HG02678 (cell line): ENCODE results near the gene TRO.

Experiments
- ATAC-seq: cut with Tn5 transposase; IDR thresholded peaks from one replicate; pipeline ENCODE4 v1.9.1; 2021; ENCODE audit warnings: mild to moderate bottlenecking, moderate library complexity; ENCODE audit not compliant: unreplicated experiment

TRO gene, protein sequence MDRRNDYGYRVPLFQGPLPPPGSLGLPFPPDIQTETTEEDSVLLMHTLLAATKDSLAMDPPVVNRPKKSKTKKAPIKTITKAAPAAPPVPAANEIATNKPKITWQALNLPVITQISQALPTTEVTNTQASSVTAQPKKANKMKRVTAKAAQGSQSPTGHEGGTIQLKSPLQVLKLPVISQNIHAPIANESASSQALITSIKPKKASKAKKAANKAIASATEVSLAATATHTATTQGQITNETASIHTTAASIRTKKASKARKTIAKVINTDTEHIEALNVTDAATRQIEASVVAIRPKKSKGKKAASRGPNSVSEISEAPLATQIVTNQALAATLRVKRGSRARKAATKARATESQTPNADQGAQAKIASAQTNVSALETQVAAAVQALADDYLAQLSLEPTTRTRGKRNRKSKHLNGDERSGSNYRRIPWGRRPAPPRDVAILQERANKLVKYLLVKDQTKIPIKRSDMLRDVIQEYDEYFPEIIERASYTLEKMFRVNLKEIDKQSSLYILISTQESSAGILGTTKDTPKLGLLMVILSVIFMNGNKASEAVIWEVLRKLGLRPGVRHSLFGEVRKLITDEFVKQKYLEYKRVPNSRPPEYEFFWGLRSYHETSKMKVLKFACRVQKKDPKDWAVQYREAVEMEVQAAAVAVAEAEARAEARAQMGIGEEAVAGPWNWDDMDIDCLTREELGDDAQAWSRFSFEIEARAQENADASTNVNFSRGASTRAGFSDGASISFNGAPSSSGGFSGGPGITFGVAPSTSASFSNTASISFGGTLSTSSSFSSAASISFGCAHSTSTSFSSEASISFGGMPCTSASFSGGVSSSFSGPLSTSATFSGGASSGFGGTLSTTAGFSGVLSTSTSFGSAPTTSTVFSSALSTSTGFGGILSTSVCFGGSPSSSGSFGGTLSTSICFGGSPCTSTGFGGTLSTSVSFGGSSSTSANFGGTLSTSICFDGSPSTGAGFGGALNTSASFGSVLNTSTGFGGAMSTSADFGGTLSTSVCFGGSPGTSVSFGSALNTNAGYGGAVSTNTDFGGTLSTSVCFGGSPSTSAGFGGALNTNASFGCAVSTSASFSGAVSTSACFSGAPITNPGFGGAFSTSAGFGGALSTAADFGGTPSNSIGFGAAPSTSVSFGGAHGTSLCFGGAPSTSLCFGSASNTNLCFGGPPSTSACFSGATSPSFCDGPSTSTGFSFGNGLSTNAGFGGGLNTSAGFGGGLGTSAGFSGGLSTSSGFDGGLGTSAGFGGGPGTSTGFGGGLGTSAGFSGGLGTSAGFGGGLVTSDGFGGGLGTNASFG (N-terminal part only)

DNA sequence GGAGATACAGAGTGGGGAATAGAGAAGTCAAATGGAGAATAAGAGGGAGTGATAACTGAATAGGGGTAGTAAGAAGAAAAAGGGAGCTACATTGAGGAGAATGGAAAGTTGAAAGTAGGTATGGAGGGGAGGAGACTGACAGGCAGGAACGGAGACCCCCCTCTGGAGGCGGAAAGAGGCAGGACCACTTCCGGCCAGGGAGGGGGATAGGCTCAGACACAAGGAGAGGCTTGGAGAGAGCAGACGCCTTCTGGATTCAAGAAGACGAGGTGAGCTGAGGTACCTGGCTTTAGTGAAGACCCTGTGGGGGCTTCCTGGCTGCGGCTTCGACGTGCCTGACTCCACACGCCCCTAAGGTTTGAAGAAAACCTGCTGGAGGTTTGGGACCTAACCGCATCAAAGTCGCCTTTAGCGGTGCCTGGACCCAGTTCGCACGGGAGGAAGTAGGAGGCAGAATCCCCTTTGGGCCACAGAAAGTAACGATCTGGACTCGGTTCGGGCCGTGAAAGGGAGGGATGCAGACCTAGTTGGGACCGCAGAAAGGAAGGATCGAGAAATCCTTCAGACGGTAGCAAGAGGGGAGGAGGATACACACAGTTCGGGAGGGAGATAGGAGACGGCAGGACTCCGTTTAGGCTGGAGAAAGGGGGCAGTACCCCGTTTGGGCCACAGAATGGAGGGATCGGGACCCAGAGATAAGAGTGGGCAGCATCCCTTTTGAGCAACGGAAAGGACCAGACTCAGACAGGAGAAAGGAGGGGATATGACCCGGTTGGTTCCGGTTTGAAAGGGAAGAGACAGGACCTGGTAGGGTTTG lies at the start of gene TRO:
Gene TRO (plus strand): TSS at position 215 of the 817 bp plus-strand sequence. CDS start 1,423 bp downstream, outside the sequence.
- no peak for ATAC-seq

DNA sequence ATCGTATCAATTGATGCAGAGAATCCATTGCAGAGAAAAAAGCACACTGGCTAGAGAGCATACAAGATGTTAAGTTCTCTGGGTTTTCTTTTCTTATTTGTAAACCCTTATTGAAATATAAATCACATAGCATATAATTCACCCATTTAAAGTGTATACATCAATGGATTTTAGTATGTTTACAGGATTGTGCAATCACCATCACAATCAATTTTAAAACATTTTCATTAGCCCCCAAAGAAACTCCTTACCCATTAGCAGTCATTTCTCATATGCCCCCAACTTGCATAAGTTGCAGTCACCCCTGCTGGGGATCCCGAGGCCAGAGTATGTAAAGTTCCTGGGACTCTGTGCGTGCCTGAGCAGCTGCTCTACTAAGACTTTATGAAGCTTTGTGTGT lies 34.9 kb upstream of the TRO start:
- ATAC-seq = no peak

DNA sequence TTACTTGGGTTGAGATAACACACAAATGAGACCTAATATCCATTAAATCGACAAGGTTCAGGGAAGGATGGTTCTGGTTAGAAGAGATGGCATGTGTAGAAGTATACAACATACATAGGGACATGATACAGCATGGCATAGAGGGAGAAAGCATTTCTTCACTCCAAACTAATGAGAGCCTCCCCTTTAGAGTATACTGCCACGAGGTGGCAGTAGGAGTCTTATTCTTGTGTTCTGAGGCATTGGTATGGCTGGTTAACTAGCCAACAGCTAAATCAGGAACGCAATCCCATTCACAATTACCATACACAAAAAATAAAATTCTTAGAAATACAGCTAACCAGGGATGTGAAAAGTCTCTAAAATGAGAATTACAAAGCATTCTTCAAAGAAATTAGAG lies 29.1 kb upstream of the TRO start:
- no peak for ATAC-seq

DNA sequence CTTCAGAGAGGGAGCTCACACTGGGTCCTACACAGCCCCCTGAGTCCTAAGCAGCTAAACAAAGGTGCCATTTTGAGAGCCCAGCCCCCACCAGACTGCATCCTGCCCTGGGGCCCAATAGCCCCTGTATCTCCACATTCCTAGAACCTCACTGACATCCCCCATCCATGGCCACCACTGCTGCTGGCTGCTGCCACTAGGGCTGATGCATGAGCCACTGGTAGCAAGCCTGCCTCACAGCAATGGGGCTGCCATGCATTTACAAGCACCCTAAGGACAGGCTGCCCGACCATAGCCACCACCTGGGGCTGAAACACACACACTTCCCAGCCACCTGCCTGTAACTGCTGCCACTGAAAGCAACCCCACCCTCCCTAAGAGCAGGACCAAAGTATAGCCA lies 26.5 kb upstream of the TRO start:
- ATAC-seq = no peak

DNA sequence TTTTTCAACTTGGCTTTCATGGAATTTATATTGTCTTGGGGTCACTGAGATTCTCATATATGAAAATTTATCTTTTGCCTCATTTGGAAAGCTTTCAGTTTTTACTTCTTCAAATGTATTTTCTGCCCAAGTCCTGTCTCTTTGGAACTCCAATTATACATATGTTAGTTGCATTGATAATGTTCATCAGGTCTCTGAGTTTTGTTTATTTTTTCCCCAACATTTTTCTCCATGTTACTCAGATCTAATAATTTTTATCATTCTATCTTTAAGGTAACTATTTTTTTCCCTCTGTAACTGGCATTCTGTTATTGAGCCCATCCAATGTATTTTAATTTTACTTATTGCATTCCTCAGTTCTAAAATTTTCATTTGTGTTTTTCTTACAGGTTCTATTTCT lies 10.7 kb upstream of the TRO start:
- ATAC-seq = no peak

DNA sequence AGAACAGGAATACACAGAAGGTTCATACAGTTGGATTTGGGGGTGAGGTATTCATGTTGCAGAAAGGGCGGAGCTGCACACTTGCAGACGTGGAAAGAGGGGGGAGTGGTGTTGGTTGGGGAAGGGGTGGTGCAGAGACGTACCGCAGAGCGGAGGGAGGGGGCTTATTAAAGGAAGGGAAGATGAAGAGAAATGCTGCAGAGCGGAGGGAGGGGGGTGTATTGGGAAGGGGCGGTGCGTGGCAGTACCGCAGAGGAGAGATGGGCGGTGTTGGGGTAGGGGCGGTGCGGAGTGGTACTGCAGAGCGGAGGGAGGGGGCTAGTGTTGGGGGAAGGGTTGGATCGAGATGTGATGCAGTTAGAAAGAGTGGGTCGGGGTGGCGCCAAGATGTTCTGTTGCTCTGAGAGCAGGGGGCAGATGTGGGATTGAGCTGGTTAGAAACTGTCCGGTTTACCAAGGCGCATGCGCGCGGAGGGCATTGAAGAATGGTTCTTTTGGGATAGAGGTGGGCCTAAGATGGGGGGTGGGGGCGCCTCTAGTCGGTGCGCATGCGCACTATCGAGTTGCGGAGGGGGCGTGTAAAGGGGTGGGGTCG lies 900 bp downstream of the TRO start:
- ATAC-seq = no peak

DNA sequence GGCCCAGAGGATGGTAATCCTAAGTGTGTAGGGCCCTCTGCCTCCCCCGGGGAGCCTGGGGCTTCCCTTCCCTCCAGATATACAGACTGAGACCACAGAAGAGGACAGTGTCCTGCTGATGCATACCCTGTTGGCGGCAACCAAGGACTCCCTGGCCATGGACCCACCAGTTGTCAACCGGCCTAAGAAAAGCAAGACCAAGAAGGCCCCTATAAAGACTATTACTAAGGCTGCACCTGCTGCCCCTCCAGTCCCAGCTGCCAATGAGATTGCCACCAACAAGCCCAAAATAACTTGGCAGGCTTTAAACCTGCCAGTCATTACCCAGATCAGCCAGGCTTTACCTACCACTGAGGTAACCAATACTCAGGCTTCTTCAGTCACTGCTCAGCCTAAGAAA lies 1.9 kb downstream of the TRO start:
- ATAC-seq = no peak

DNA sequence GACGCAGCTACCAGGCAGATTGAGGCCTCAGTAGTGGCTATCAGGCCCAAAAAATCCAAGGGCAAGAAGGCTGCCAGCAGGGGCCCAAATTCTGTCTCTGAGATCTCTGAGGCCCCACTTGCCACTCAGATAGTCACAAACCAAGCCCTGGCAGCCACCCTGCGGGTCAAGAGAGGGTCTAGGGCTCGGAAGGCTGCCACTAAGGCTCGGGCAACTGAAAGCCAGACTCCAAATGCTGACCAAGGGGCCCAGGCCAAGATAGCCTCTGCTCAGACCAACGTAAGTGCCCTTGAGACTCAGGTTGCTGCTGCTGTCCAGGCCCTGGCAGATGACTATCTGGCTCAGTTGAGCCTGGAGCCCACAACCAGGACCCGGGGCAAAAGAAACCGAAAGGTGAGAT lies 2.8 kb downstream of the TRO start:
- no peak for ATAC-seq

DNA sequence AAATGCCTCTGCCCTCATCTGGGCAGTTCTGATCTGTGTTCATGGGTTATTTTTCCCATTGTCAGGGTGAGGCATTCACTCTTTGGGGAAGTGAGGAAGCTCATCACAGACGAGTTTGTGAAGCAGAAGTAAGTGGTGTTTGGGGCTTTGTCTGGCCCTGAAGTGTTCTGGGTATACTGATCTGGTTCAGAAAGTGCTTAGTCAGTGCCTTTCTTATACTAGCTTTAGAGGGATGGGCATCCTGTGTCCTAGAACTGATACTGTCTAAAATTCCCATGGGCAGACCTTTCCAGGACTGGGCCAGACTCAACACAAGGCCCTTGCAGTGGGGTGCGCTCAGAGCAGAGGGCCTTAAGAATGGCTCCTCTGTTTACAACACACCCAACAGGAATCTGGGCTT lies 6.4 kb downstream of the TRO start:
- no peak for ATAC-seq

DNA sequence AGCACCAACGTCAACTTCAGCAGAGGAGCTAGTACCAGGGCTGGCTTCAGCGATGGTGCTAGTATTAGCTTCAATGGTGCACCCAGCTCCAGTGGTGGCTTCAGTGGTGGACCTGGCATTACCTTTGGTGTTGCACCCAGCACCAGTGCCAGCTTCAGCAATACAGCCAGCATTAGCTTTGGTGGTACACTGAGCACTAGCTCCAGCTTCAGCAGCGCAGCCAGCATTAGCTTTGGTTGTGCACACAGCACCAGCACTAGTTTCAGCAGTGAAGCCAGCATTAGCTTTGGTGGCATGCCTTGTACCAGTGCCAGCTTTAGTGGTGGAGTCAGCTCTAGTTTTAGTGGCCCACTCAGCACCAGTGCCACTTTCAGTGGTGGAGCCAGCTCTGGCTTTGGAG lies 8.3 kb downstream of the TRO start:
- ATAC-seq = no peak

DNA sequence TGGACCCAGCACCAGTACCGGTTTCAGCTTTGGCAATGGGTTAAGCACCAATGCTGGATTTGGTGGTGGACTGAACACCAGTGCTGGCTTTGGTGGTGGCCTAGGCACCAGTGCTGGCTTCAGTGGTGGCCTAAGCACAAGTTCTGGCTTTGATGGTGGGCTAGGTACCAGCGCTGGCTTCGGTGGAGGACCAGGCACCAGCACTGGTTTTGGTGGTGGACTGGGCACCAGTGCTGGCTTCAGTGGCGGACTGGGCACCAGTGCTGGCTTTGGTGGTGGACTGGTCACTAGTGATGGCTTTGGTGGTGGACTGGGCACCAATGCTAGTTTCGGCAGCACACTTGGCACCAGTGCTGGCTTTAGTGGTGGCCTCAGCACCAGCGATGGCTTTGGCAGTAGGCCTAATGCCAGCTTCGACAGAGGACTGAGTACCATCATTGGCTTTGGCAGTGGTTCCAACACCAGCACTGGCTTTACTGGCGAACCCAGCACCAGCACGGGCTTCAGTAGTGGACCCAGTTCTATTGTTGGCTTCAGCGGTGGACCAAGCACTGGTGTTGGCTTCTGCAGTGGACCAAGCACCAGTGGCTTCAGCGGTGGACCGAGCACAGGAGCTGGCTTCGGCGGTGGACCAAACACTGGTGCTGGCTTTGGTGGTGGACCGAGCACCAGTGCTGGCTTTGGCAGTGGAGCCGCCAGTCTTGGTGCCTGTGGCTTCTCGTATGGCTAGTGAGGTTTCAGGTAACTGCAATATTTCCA lies 9.8 kb downstream of the TRO start:
- ATAC-seq = no peak

DNA sequence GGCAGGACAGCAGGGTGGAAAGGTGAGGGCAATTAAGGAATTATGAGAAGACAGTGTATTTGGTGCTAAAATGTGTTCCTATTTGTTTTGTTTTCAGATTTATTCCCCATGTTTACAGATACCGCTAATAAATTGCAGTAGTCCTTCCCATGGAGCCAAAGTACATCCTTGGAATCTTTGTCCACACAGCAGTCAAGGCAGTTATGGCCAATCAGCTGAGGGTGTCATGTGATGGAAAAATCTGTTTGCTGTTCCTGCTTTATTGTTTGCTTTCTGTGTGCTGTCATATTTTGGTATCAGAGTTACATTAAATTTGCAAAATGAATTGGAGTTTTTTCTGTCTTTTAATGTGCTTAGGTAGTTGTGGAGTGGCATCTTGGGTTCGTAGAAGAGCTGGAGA lies 10.5 kb downstream of the TRO start:
- ATAC-seq = no peak

DNA sequence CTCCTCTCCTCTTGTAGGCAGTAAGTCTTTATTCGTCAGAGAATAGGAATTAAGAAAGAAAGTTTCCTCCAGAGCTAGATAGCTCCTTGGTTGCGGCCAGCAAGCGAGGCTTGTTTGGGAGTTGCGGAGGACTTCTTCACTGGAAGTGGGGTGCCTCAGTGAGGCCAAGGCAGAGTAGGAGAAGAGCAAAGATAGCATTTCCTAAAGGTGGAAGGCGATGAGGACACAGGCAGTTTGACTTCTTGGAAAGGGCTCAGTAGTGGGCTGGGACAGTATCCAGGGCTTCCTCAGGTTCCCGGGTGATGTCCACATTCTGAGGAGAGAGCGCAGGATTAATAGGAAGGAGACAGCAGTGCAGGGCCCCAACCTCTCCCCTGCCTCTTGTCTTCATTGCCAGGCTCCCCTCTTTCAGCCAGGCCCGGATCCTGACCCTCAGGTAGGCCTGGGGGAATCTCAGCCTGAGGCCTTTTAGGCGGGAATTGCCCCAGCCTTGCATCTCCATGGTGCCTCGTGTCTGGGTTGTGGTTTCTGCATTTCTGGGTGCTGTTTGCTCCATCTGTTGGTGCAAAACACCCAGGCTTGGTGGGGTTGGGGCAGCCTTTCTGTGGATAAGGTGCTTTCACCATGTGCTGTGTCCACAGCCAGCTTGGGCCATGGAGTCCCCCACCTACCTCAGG lies 12.7 kb downstream of the TRO start:
- no peak for ATAC-seq

DNA sequence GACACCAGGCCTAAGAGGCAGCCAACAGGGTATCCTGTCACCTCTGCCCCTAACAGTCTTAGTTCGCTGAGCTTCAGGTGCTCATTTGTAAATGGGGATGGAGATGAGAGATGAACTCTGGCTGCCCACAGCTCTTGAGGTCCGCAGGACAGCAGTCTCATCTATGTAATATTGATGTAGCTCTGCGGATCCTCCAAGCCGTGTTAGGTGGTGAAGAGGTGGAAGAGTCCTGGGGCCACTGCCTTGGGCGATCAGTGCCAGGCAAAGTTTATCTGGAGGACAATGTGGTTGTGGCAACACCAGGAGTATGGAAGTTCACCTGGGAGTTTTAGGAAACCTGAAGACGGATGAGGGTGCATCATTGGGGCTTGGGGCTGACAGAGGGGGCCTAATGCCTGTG lies 13.4 kb downstream of the TRO start:
- ATAC-seq = no peak

DNA sequence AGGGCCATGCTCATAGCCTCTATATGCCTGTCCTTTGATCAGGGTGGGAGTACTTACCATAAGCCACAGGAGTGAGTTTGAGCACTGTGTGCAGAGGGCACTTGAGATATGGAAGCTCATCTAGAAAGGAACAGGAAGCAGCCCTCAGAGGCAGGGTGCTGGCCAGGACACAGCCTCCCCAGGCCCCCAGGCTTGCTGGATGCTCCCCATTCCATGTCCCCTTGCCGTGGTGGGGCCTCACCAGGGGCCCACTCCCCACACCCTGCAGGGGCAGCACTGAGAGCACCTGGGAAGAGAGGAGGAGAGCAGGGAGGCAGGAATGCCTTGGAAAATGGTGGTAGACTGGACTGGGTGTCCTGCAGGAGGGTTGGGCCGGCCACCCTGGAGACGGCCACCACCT lies 14.3 kb downstream of the TRO start:
- no peak for ATAC-seq

DNA sequence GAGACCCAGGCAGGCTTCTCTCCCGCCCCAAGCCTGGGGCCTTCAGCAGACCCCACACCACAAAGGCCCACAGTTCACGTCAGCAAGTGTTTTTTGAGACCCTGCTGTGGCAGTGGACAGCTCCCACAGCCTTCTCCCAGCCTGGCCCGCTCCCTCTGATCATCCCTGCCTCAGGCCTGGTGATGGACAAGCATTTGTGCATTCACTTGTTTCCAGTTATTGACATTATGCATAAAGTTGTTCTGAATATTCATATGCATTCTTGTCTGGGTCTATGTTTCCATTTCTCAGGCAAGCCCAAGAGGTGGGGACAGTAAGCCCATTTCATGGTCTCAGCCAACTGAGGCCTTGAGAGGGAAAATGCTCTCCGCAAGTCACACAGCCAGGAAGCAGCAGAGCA lies 14.7 kb downstream of the TRO start:
- no peak for ATAC-seq

DNA sequence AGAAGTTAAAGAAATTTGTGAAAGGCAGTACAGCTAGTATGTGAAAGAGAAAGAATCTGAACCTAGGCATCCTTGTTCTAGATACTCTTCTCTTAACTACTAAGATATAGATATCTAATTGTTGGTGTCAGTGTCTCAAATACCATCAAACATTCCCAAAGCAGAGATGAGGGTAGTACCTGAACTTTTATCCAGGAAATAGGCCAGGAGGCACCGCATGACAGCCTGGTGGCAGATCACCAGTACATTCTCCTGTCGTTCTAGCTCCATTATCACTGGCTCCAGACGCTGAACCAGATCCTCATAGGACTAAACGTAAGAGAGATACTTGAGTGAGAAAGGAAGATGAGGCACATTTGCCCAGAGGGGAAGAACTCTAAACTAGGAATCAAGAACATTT lies 16.8 kb downstream of the TRO start:
- no peak for ATAC-seq

DNA sequence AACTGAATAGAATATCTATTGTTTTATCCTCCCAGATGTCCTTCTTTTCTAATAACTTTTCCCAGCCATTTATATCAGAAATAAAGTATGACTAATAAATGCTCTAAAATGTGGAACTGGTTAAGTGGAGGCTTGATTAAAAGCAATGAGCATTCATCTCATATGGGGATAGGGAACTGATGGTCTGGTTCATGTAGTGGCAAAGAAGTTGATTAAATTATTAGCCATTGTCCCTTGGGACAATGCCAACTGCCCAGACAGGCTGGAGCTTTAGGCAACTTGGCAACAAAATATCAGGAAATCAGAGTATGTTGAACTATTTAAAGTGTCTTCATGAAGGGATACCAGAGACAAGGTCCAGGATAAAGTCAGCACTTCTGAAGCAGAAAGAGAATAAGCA lies 24.2 kb downstream of the TRO start:
- no peak for ATAC-seq

DNA sequence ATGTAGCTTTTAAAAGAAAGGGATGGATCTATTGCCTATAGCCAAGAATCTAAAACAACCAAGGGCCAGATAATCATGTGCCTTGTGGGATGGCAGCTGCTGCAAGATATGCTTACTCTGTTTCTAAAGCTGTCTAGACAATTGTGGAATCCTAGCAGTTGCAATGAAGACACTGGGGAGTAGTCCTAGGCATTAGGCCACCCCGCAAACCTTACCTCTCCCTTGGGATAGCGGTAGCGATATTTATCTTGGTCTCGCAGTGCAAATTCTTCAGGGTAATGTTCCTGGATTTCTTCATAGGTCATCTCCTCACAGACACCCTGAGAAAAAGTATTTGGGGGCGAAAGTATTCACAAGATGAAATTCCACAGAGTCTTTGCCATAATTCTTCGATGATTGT lies 24.6 kb downstream of the TRO start:
- no peak for ATAC-seq
